MCF 10A (cell line): ENCODE data around the gene ROCK2. TPM values are rescaled to one million over a fixed set of nuclear protein-coding genes. Genes with fewer than 3 reads are reported as not detected.

ENCODE experiments used
- BruUV-seq: library from RNA; stranded (reverse); fragments of 400-500 nt; replicated peaks from 2 replicates; lab custom pipeline; 2021; lab: Mats Ljungman, UMichigan
- CTCF ChIA-PET: fragments of 300-600 bp; sonication (Branson Sonifier 250); formaldehyde crosslinking; extraction: SDS; loops from one replicate; lab custom pipeline; 2021; ENCODE audit warnings: antibody characterized with exemption, inconsistent platforms; lab: Yijun Ruan, JAX
- POLR2A ChIA-PET: fragments of 300-600, 350-650 bp; sonication (Branson Sonifier 250); formaldehyde crosslinking; extraction: SDS; loops from one replicate; lab custom pipeline; 2020; ENCODE audit warnings: antibody characterized with exemption, inconsistent platforms; lab: Yijun Ruan, JAX
- DNase-seq: peaks from one replicate; pipeline ENCODE4 v3.0.0-alpha.2; 2018; ENCODE audit not compliant: unreplicated experiment
- H3K27ac Mint-ChIP-seq: one replicate; pipeline ENCODE4 v1.8.0; 2022; ENCODE audit warnings: mild to moderate bottlenecking, low read depth, mixed read lengths; ENCODE audit not compliant: unreplicated experiment
- H3K27me3 Mint-ChIP-seq: one replicate; pipeline ENCODE4 v1.8.0; 2022; ENCODE audit warnings: mixed read lengths; ENCODE audit not compliant: insufficient read depth, unreplicated experiment
- H3K36me3 Mint-ChIP-seq: one replicate; pipeline ENCODE4 v1.8.0; 2022; ENCODE audit warnings: mild to moderate bottlenecking, moderate library complexity, mixed read lengths; ENCODE audit not compliant: insufficient read depth, unreplicated experiment
- H3K4me1 Mint-ChIP-seq: one replicate; pipeline ENCODE4 v1.8.0; 2022; ENCODE audit warnings: mixed read lengths; ENCODE audit not compliant: insufficient read depth, unreplicated experiment
- H3K4me3 Mint-ChIP-seq: one replicate; pipeline ENCODE4 v1.8.0; 2022; ENCODE audit warnings: mild to moderate bottlenecking, moderate library complexity, mixed read lengths; ENCODE audit not compliant: unreplicated experiment
- H3K9me3 Mint-ChIP-seq: one replicate; pipeline ENCODE4 v1.8.0; 2022; ENCODE audit warnings: mixed read lengths; ENCODE audit not compliant: unreplicated experiment
- intact Hi-C: fragments of 100-400 bp; cut with micrococcal nuclease; formaldehyde crosslinking; loops from 2 replicates; pipeline ENCODE4 v1.14.1; 2022
- total RNA-seq: library from RNA; stranded (reverse); gene quantifications from 2 replicates; pipeline ENCODE4 v1.2.3, GENCODE V29; 2022
- TF ChIP-seq, protein P1 (sequence below): fragments of 200-600 bp; IDR thresholded peaks from one replicate; pipeline ENCODE4 v1.8.0; 2022; ENCODE audit warnings: antibody characterized with exemption, mild to moderate bottlenecking; ENCODE audit not compliant: unreplicated experiment

ROCK2 gene
- total RNA-seq, 1 experiment from 2014 or later = 40.7 TPM

DNA sequence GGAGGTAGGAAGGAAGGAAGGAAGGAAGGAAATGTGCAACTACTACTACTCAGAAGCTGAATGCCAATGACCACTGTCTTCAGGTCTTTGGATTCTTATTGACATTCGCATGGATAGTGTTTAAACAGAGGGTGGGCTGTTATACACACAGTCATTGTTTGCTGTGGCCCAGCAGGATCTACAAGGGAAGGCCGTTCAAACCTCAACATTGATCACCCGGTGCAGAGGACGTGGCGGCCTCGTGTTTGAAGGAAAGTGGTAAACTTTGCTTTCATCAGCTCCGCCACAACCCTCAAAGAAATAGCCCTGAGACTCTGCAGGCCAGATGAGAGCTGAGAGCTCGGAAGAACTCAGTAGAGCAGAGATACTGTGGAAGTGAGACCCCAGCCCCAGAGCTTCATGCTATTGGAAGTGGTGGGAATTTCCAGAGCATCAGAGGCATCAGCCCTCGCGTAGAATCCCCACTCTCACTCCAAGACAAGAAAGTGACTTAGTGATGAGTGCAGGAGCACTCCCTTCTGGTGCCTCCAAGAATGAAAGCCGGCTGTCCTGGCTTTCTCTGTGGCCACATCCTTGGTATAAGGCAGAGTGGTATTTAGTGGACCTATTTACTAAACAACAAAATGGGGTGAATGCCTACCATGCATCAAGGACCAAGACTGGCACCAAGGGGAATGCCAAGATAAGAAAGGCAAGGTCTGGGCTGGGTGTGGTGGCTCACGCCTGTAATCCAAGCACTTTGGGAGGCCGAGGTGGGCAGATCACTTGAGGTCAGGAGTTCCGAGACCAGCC is 10.1 kb upstream of the ROCK2 start:
- Mint-ChIP-seq H3K9me3 (no peaks in the 10 kb centered on the region), H3K4me1 (peaks cover 6% of the 10 kb centered on the region), H3K36me3 (no peaks in the 10 kb centered on the region), H3K27me3 (no peaks in the 10 kb centered on the region), H3K27ac (no peak overlapping the region), H3K4me3 (no peak overlapping the region)
- POLR2A ChIA-PET = interaction anchor here (1.2 to 2.1 kb wide), 2 partner anchors 9 to 13 kb away, joined by 3 to 9 read pairs; partner anchors contain the start of gene ROCK2
- no TSS peak for BruUV-seq
- CTCF ChIA-PET = interaction anchor here (0.8 to 1.7 kb wide), 2 partner anchors 20 to 63 kb away, joined by 4 read pairs; no protein-coding TSS in a partner anchor
- TF ChIP-seq, protein P1, sequence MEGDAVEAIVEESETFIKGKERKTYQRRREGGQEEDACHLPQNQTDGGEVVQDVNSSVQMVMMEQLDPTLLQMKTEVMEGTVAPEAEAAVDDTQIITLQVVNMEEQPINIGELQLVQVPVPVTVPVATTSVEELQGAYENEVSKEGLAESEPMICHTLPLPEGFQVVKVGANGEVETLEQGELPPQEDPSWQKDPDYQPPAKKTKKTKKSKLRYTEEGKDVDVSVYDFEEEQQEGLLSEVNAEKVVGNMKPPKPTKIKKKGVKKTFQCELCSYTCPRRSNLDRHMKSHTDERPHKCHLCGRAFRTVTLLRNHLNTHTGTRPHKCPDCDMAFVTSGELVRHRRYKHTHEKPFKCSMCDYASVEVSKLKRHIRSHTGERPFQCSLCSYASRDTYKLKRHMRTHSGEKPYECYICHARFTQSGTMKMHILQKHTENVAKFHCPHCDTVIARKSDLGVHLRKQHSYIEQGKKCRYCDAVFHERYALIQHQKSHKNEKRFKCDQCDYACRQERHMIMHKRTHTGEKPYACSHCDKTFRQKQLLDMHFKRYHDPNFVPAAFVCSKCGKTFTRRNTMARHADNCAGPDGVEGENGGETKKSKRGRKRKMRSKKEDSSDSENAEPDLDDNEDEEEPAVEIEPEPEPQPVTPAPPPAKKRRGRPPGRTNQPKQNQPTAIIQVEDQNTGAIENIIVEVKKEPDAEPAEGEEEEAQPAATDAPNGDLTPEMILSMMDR = no peak
- no peak for DNase-seq
- intact Hi-C loops = no loop called here

DNA sequence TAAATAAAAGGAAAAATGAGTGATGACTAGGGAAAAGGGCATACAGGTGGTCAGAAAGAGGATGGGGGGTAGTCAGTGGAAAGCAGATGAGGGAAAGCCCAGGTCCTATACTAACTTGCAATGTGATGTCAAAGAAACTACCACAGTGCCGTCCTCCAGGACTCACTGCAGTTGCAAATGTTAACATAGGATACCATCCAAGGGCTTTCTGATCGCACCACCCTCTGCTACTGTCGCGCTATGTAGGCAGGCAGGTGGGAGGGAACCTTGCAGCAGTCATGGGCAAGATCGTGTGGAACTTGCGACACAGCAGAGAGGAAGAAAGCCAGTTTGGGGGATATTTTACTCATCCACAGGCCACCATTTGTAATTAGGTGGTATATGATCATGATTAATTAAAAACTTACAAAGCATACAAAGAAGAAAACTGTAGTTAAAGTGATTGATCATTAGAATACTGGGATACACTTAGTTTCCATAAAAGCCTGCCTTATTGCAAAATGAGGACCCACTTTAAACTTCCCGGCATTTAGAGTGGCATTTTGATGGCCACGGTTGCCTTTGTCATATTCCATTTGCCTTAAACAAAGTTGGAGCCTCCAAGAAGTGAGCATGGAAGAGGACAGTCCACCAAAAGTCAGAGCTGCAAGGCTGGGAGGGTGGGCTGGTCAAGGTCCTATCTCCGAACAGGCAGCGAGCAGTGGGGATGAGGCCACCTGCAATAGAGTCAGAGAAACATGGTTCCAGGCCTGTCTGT is 8.5 kb upstream of the ROCK2 start:
- H3K36me3 Mint-ChIP-seq = no peaks in the 10 kb centered on the region
- no peaks in the 10 kb centered on the region for H3K9me3 Mint-ChIP-seq
- H3K27me3 Mint-ChIP-seq = no peaks in the 10 kb centered on the region
- intact Hi-C loops = no loop called here
- DNase-seq = no peak
- BruUV-seq = no TSS peak
- ChIA-PET CTCF (no interaction called here), POLR2A (interaction anchor here (0.8 kb wide), 1 partner anchor 22 kb away, joined by 3 read pairs; no protein-coding TSS in a partner anchor)
- H3K4me3 Mint-ChIP-seq = no peak overlapping the region
- H3K27ac Mint-ChIP-seq = no peak overlapping the region
- peaks cover 6% of the 10 kb centered on the region for H3K4me1 Mint-ChIP-seq
- TF ChIP-seq, protein P1 = no peak

DNA sequence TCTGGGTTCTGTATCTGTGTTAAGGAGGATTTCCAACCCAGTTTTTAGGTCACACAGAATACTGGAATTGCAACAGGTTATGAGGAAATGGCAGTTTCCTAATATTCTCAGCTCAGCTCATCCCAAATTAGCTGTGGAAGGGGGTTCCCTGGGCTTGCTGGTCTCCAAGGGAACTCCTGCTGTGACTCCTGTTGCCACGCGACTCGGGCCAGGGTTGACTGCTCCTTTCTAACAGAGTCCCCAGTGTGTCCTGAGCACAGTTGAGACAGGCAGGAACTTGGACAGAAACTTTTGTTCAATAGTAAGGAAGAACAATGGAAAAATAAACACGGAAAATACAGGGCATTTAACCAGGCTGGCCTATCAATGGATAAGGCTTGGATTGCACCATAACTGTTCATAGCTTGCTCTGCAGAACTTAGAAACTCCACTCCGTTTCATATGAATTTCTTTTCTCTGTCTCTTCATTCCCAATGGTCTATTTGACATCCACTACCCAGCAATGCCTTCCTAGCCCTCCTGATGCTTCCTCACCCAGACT is 3.8 kb upstream of the ROCK2 start:
- Mint-ChIP-seq H3K4me3 (no peak overlapping the region), H3K9me3 (no peaks in the 10 kb centered on the region), H3K27me3 (no peaks in the 10 kb centered on the region), H3K36me3 (no peaks in the 10 kb centered on the region), H3K27ac (no peak overlapping the region), H3K4me1 (peaks cover 6% of the 10 kb centered on the region)
- CTCF ChIA-PET = interaction anchor here (0.7 to 1.0 kb wide), 3 partner anchors 20 to 447 kb away, joined by 3 to 6 read pairs (median 5); no protein-coding TSS in a partner anchor
- POLR2A ChIA-PET = interaction anchor here (0.7 to 1.5 kb wide), 6 partner anchors 18 to 88 kb away, joined by 3 to 12 read pairs (median 3); no protein-coding TSS in a partner anchor
- TF ChIP-seq, protein P1 = no peak
- intact Hi-C loops = no loop called here
- BruUV-seq = no TSS peak
- DNase-seq = peak; percentile 18
